Prostate gland (tissue), 2 donors: ENCODE measurements around the gene ATP8B3. TPM values are rescaled to one million over a fixed set of nuclear protein-coding genes. Genes with fewer than 3 reads are reported as not detected.

Source experiments
- DNase-seq: peaks from one replicate; pipeline ENCODE4 v3.0.0-alpha.2; 2019; ENCODE audit warnings: low spot score
- H3K27ac ChIP-seq, 2 donors: fragments of 200-600 bp; sonication (generic); 2 replicates each; pipeline ENCODE4 v1.5.1; 2017 to 2019
- H3K27me3 ChIP-seq: fragments of 200-600 bp; sonication (generic); replicated peaks from 2 replicates; pipeline ENCODE4 v1.5.1; 2019; ENCODE audit not compliant: insufficient read depth
- H3K36me3 ChIP-seq, 2 donors: fragments of 200-600 bp; sonication (generic); 1 replicate in 1 of 2; 2 replicates in 1 of 2; pipeline versions ENCODE4 v1.5.1 to v1.8.1; 2017 to 2019
- H3K4me1 ChIP-seq: fragments of 200-600 bp; sonication (generic); replicated peaks from 2 replicates; pipeline ENCODE4 v1.5.1; 2019
- H3K4me3 ChIP-seq, 2 donors: fragments of 200-600 bp; sonication (generic); 2 replicates each; pipeline ENCODE4 v1.5.1; 2017 to 2019
- H3K9me3 ChIP-seq: fragments of 200-600 bp; sonication (generic); 2 replicates; pipeline ENCODE4 v1.5.1; 2017
- POLR2A ChIP-seq: fragments of 450-650 bp; IDR thresholded peaks from one replicate; pipeline ENCODE4 v1.6.1; 2016; ENCODE audit warnings: antibody characterized with exemption, mild to moderate bottlenecking
- POLR2AphosphoS5 ChIP-seq: sonication (generic); formaldehyde crosslinking; IDR thresholded peaks from one replicate; pipeline ENCODE4 v1.6.1; 2017; ENCODE audit warnings: antibody characterized with exemption
- WGBS: methylation state at CpG from one replicate; pipeline ENCODE4 v1.1.5; 2018; 5-methylcytosine and 5-hydroxymethylcytosine counted together
- intact Hi-C: fragments of 100-400 bp; cut with DNase I; formaldehyde crosslinking; loops from one replicate; pipeline ENCODE4 v1.14.2; 2022
- total RNA-seq, 2 donors: library from RNA; depleted of rRNA; stranded (reverse); fragments of >200 nt; gene quantifications; one replicate each; pipeline ENCODE4 v1.1.0, GENCODE V29; 2016
- TF ChIP-seq, protein P1 (sequence below), 4 experiments: fragments of 200-600 bp in 2 of 4; fragments of 450-650 bp in 2 of 4; sonication (generic) in 2 of 4; IDR thresholded peaks; 1 replicate in 3 of 4; 2 replicates in 1 of 4; pipeline ENCODE4 v1.5.1; 2016 to 2019; ENCODE audit warnings: antibody characterized with exemption in 4 of 4, mild to moderate bottlenecking in 2 of 4, moderate library complexity in 2 of 4

The ATP8B3 gene
- total RNA-seq, 2 donors from 2014 or later: 0.18 to 4.7 TPM

GRCh38 chr19:1822210-1822609 is 10.1 kb upstream of the ATP8B3 start:
- Histone ChIP-seq H3K36me3 (peaks cover 13 to 33% of the 10 kb centered on the region in 2 donors), H3K4me3 (no peak overlapping the region), H3K4me1 (no peaks in the 10 kb centered on the region), H3K9me3 (no peaks in the 10 kb centered on the region), H3K27ac (no peak overlapping the region), H3K27me3 (no peaks in the 10 kb centered on the region)
- 66% methylated on average over 10 of the region's 19 CpGs for WGBS
- no peak for DNase-seq
- intact Hi-C loops: loop anchor here (10.0 kb wide), 1 partner anchor 277 kb away; no protein-coding TSS in a partner anchor
- TF ChIP-seq POLR2AphosphoS5: no peak
- no peak for TF ChIP-seq POLR2A
- TF ChIP-seq, protein P1, sequence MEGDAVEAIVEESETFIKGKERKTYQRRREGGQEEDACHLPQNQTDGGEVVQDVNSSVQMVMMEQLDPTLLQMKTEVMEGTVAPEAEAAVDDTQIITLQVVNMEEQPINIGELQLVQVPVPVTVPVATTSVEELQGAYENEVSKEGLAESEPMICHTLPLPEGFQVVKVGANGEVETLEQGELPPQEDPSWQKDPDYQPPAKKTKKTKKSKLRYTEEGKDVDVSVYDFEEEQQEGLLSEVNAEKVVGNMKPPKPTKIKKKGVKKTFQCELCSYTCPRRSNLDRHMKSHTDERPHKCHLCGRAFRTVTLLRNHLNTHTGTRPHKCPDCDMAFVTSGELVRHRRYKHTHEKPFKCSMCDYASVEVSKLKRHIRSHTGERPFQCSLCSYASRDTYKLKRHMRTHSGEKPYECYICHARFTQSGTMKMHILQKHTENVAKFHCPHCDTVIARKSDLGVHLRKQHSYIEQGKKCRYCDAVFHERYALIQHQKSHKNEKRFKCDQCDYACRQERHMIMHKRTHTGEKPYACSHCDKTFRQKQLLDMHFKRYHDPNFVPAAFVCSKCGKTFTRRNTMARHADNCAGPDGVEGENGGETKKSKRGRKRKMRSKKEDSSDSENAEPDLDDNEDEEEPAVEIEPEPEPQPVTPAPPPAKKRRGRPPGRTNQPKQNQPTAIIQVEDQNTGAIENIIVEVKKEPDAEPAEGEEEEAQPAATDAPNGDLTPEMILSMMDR (IDR thresholded peaks at IDR 0.05): no peak

DNA sequence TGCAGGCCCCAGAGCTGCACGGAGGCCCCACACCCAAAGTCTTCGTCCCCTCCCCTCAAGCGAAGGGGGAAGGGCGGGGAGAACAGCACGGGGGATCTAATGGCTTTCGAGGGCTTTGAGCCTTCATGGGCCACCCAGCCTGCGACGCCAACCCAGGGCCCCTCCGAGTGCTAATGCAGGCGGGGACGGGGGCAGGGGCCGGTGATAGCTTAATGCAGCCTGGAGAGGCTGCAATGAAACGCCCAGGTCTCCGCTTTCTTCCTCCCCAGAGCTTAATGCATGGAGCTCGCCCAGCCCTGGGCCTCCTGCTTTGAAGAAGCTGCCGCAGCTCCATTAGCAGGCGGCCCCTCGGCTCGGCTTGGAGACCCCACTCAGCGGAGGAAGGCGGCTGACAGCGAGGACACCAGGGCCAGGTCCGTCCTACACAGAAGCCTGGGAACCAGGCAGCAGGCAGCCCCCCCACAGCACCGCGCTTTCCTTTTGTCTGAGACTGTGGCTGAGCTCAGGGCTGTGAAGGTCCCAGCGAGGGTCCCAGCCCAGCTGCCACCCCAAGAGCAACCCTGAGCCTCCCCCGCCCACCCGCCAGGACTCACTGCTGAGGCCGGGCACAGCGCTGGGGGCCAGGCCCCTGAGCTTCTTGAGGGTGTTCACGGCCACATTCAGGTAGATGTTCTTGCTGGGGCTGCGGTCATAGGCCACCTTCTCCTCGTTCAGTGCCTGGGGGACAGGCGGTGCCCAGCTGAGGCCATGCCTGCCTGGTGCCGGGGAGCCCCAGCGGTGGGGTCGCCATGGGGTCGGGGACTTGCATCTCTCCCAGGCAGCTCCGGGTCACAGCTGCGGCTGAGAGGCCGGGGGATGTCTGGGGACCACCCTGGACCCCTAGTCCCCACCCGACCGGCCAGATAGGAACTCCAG is 7.5 kb upstream of the ATP8B3 start:
- no peaks in the 10 kb centered on the region for H3K27me3 ChIP-seq
- no peak for DNase-seq
- H3K4me3 ChIP-seq: no peak overlapping the region
- intact Hi-C loops: loop anchor here (10.0 kb wide), 1 partner anchor 275 kb away; no protein-coding TSS in a partner anchor
- 82% methylated on average over 42 of the region's 43 CpGs for WGBS
- no peaks in the 10 kb centered on the region for H3K9me3 ChIP-seq
- H3K27ac ChIP-seq: no peak overlapping the region
- H3K4me1 ChIP-seq: no peaks in the 10 kb centered on the region
- TF ChIP-seq, protein P1 (IDR thresholded peaks at IDR 0.05): no peak
- TF ChIP-seq POLR2AphosphoS5 (no peak), POLR2A (no peak)
- peaks cover 17 to 34% of the 10 kb centered on the region in 2 donors for H3K36me3 ChIP-seq

- H3K36me3 ChIP-seq: peaks cover 17 to 27% of the 10 kb centered on the region in 2 donors
- no peaks in the 10 kb centered on the region for H3K4me1 ChIP-seq
- no peaks in the 10 kb centered on the region for H3K9me3 ChIP-seq
- intact Hi-C loops: no loop called here
- no peak overlapping the region for H3K4me3 ChIP-seq
- no peak for DNase-seq
- no peak overlapping the region for H3K27ac ChIP-seq
- TF ChIP-seq POLR2A (no peak), POLR2AphosphoS5 (no peak)
- TF ChIP-seq, protein P1 (IDR thresholded peaks at IDR 0.05): no peak
- no peaks in the 10 kb centered on the region for H3K27me3 ChIP-seq
- WGBS: 90% methylated on average over 33 of the region's 33 CpGs
Measured at GRCh38 chr19:1818549-1819195, 6.6 kb upstream of the ATP8B3 start.

DNA sequence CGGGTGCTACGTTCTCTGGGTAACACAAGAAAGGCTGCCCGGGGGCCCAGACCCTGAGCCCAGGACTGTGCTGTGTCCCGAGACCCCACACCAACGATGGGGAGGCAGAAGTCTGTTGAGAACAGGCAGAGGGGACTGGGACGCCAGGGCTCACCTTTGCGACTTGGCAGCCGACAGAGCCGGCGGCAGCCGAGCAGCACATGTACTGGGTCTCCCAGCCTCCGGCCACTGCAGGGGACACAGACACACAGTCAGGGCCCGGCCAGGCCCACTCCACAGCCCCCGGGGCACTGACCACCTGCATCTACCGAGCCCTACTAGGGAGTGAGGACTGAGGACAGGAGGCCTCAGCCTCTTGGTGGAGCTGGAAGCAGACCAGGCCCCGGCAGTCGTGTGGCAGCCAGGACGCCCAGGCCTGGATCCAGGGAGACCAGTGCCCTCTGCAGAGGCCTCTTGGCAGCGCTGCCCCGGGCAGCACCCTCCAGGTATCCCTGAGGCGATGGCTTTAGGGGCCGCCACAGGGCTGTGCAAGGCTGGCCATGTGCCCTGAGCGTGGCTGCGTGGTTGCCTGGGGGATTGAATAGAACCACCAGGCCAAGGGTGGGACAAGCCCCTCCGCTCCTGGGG is 5.6 kb upstream of the ATP8B3 start:
- 90% methylated on average over 20 of the region's 25 CpGs for WGBS

More for the DNA sequence above, 5.6 kb upstream of the ATP8B3 start:
- intact Hi-C loops: no loop called here
- H3K4me1 ChIP-seq: peaks cover 2% of the 10 kb centered on the region
- H3K9me3 ChIP-seq: no peaks in the 10 kb centered on the region
- H3K36me3 ChIP-seq: peaks cover 17 to 27% of the 10 kb centered on the region in 2 donors
- H3K4me3 ChIP-seq: no peak overlapping the region
- no peak overlapping the region for H3K27ac ChIP-seq
- TF ChIP-seq POLR2A: no peak
- TF ChIP-seq POLR2AphosphoS5: no peak
- TF ChIP-seq, protein P1 (IDR thresholded peaks at IDR 0.05): no peak
- DNase-seq: no peak
- H3K27me3 ChIP-seq: no peaks in the 10 kb centered on the region
